IMR-90 (cell line): ENCODE data around the gene PRKAG2. TPM values are rescaled to one million over a fixed set of nuclear protein-coding genes. Genes with fewer than 3 reads are reported as not detected.

Experiments
- ATAC-seq: fragments of 200-7000 bp; cut with Tn5 transposase; 2 replicates; pipeline ENCODE4 v1.9.1; 2020; ENCODE audit warnings: low read depth, mild to moderate bottlenecking, moderate library complexity
- BruUV-seq: library from RNA; stranded (reverse); fragments of 400-500 nt; replicated peaks from 2 replicates; lab custom pipeline; 2021; lab: Mats Ljungman, UMichigan
- CTCF ChIA-PET: fragments of 300-600 bp; formaldehyde crosslinking; extraction: SDS; loops from one replicate; lab custom pipeline; 2021; ENCODE audit warnings: antibody characterized with exemption; lab: Yijun Ruan, JAX
- POLR2A ChIA-PET: fragments of 300-600 bp; sonication (Branson Sonifier 250); formaldehyde crosslinking; loops from one replicate; lab custom pipeline; 2022; ENCODE audit warnings: antibody characterized with exemption; ENCODE audit not compliant: unreplicated experiment; lab: Charles Lee
- DNase-seq: peaks from one replicate; pipeline ENCODE4 v3.0.0; 2013
- H2AFZ ChIP-seq: replicated peaks from 2 replicates; pipeline ENCODE3; 2013; ENCODE audit warnings: low read length, mild to moderate bottlenecking; ENCODE audit not compliant: poor library complexity
- H2AK5ac ChIP-seq: 2 replicates; pipeline ENCODE4 v1.6.1; 2013; ENCODE audit warnings: low read depth, low read length, inconsistent platforms
- H2AK9ac ChIP-seq: replicated peaks from 2 replicates; pipeline ENCODE3; 2013; ENCODE audit warnings: mild to moderate bottlenecking, low read depth, low read length, moderate library complexity; ENCODE audit not compliant: poor library complexity
- H2BK120ac ChIP-seq: 2 replicates; pipeline ENCODE4 v1.6.1; 2013; ENCODE audit warnings: low read depth, low read length, inconsistent platforms
- H2BK15ac ChIP-seq: 3 replicates; pipeline ENCODE4 v1.6.1; 2013; ENCODE audit warnings: low read depth, low read length, inconsistent platforms
- H2BK20ac ChIP-seq: 2 replicates; pipeline ENCODE4 v1.6.1; 2013; ENCODE audit warnings: low read depth, mild to moderate bottlenecking, inconsistent platforms, low read length, moderate library complexity
- H2BK5ac ChIP-seq: 2 replicates; pipeline ENCODE4 v1.6.1; 2013; ENCODE audit warnings: mild to moderate bottlenecking, low read depth, low read length, inconsistent platforms; ENCODE audit not compliant: poor library complexity, severe bottlenecking
- H3K14ac ChIP-seq: replicated peaks from 2 replicates; pipeline ENCODE4 v1.6.1; 2013; ENCODE audit warnings: low read depth, low read length, inconsistent platforms
- H3K18ac ChIP-seq: 2 replicates; pipeline ENCODE4 v1.6.1; 2013; ENCODE audit warnings: low read depth, low read length, control low read depth
- H3K23ac ChIP-seq: 2 replicates; pipeline ENCODE4 v1.6.1; 2013; ENCODE audit warnings: low read depth, low read length, inconsistent platforms
- H3K27ac ChIP-seq: 2 replicates; pipeline ENCODE4 v1.5.1; 2013; ENCODE audit warnings: mild to moderate bottlenecking, control low read depth, low read length; ENCODE audit not compliant: insufficient read depth
- H3K27me3 ChIP-seq: 2 replicates; pipeline ENCODE4 v1.6.1; 2013; ENCODE audit warnings: low read length; ENCODE audit not compliant: control insufficient read depth, insufficient read depth
- H3K36me3 ChIP-seq: 2 replicates; pipeline ENCODE4 v1.6.1; 2013; ENCODE audit warnings: low read length, mixed read lengths; ENCODE audit not compliant: control insufficient read depth, insufficient read depth
- H3K4ac ChIP-seq: 2 replicates; pipeline ENCODE4 v1.6.1; 2013; ENCODE audit warnings: low read depth, low read length, inconsistent platforms
- H3K4me1 ChIP-seq: 2 replicates; pipeline ENCODE4 v1.6.1; 2013; ENCODE audit warnings: low read length, mixed read lengths; ENCODE audit not compliant: control insufficient read depth, insufficient read depth
- H3K4me2 ChIP-seq: 2 replicates; pipeline ENCODE4 v1.6.1; 2013; ENCODE audit warnings: low read depth, mild to moderate bottlenecking, control low read depth, low read length, moderate library complexity
- H3K4me3 ChIP-seq: 2 replicates; pipeline ENCODE4 v1.5.1; 2013; ENCODE audit warnings: low read depth, mild to moderate bottlenecking, control low read depth, low read length, moderate library complexity; ENCODE audit not compliant: insufficient read depth
- H3K56ac ChIP-seq: 2 replicates; pipeline ENCODE4 v1.6.1; 2013; ENCODE audit warnings: low read length, inconsistent platforms; ENCODE audit not compliant: insufficient read depth; ENCODE audit errors: extremely low read depth
- H3K79me1 ChIP-seq, 2 experiments: 2 replicates each; pipeline ENCODE4 v1.6.1; 2013; ENCODE audit warnings: low read length in 2 of 2, inconsistent platforms in 1 of 2, low read depth in 1 of 2
- H3K9ac ChIP-seq: 2 replicates; pipeline ENCODE4 v1.6.1; 2013; ENCODE audit warnings: low read depth, low read length, control low read depth
- H3K9me1 ChIP-seq: 2 replicates; pipeline ENCODE4 v1.6.1; 2013; ENCODE audit warnings: low read length, inconsistent platforms; ENCODE audit not compliant: insufficient read depth
- H3K9me3 ChIP-seq: 2 replicates; pipeline ENCODE4 v1.6.1; 2013; ENCODE audit warnings: low read length; ENCODE audit not compliant: control insufficient read depth, insufficient read depth
- H4K20me1 ChIP-seq: 2 replicates; pipeline ENCODE4 v1.6.1; 2013; ENCODE audit warnings: low read length, inconsistent platforms; ENCODE audit not compliant: insufficient read depth
- H4K5ac ChIP-seq: 2 replicates; pipeline ENCODE4 v1.6.1; 2013; ENCODE audit warnings: mild to moderate bottlenecking, low read depth, low read length, control low read depth
- H4K8ac ChIP-seq, 2 experiments: 2 replicates each; pipeline ENCODE4 v1.6.1; 2013; ENCODE audit warnings: low read depth in 2 of 2, low read length in 2 of 2, control low read depth in 1 of 2, inconsistent platforms in 1 of 2
- H4K91ac ChIP-seq: 2 replicates; pipeline ENCODE4 v1.6.1; 2013; ENCODE audit warnings: low read depth, low read length, inconsistent platforms; ENCODE audit not compliant: insufficient read depth
- BHLHE40 ChIP-seq: fragments of 150-350 bp; IDR thresholded peaks from 2 replicates; pipeline ENCODE4 v1.6.1; 2016; ENCODE audit warnings: mild to moderate bottlenecking, low read depth, low read length
- CHD1 ChIP-seq: IDR thresholded peaks from 2 replicates; pipeline ENCODE4 v1.6.1; 2012; ENCODE audit warnings: low read depth, low read length, improper control_type of control experiment
- MXI1 ChIP-seq: IDR thresholded peaks from 2 replicates; pipeline ENCODE4 v1.6.1; 2012; ENCODE audit warnings: low read depth, mild to moderate bottlenecking, low read length, moderate library complexity, borderline replicate concordance
- POLR2A ChIP-seq: IDR thresholded peaks from 2 replicates; pipeline ENCODE4 v1.6.1; 2012; ENCODE audit warnings: mild to moderate bottlenecking, low read depth, low read length
- SMC3 ChIP-seq: fragments of 150-350 bp; IDR thresholded peaks from 2 replicates; pipeline ENCODE4 v1.6.1; 2016; ENCODE audit warnings: low read depth, mild to moderate bottlenecking, antibody characterized with exemption, low read length, moderate library complexity
- WGBS, 2 experiments: methylation state at CpG; one replicate each; pipeline versions ENCODE4 v1.1.5 to v1.1.7; 2013; ENCODE audit warnings: missing lambda C conversion rate in 2 of 2; ENCODE audit not compliant: insufficient read length in 1 of 2; ENCODE audit errors: extremely low coverage in 2 of 2; 5-methylcytosine and 5-hydroxymethylcytosine counted together
- dilution Hi-C: fragments of 300-500 bp; cut with HindIII; formaldehyde crosslinking; loops from one replicate; pipeline ENCODE4 v1.14.3; 2018; ENCODE audit warnings: low sequenced_read_pairs; ENCODE audit not compliant: unreplicated experiment
- in situ Hi-C: fragments of 300-500 bp; cut with MboI; formaldehyde crosslinking; loops from 3 replicates; pipeline ENCODE4 v1.14.3; 2019; ENCODE audit warnings: low sequenced_read_pairs, inconsistent platforms, mixed read lengths
- intact Hi-C: fragments of 100-400 bp; cut with micrococcal nuclease; formaldehyde crosslinking; loops from 2 replicates; pipeline ENCODE4 v1.10.0; 2022
- polyA plus RNA-seq, 3 experiments: library from polyadenylated mRNA; depleted of rRNA; stranded (reverse); fragments of >200 nt; gene quantifications; 2 replicates each; pipeline ENCODE4 v1.2.3, GENCODE V29; 2012; ENCODE audit warnings: low replicate concordance in 1 of 3
- total RNA-seq: library from RNA; depleted of rRNA; stranded (reverse); fragments of >200 nt; gene quantifications from 2 replicates; pipeline ENCODE4 v1.2.3, GENCODE V29; 2012

Gene PRKAG2
- total and polyA plus RNA-seq, 2 of the 4 experiments (the other 2 are of a cell fraction) = 15.4 to 21.6 TPM

- Histone ChIP-seq H2BK15ac (no peak overlapping the region), H3K9me1 (no peaks in the 10 kb centered on the region), H2AFZ (no peak overlapping the region), H3K18ac (no peak overlapping the region), H4K91ac (no peak overlapping the region), H2BK20ac (no peak overlapping the region), H3K79me1 (no peaks in the 10 kb centered on the region), H3K27me3 (peaks cover 31% of the 10 kb centered on the region), H3K4me3 (no peak overlapping the region), H2AK5ac (no peak overlapping the region), H3K9me3 (no peaks in the 10 kb centered on the region), H3K4ac (no peak overlapping the region), H2BK120ac (no peak overlapping the region), H3K36me3 (no peaks in the 10 kb centered on the region), H3K4me2 (no peak overlapping the region), H3K14ac (no peak overlapping the region), H2BK5ac (no peak overlapping the region), H4K8ac (no peak overlapping the region), H4K20me1 (no peaks in the 10 kb centered on the region), H3K4me1 (no peaks in the 10 kb centered on the region), H2AK9ac (no peak overlapping the region), H3K23ac (no peak overlapping the region), H3K56ac (no peak overlapping the region), H3K9ac (no peak overlapping the region), H4K5ac (no peak overlapping the region), H3K27ac (no peak overlapping the region)
- TF ChIP-seq BHLHE40 = no peak
- TF ChIP-seq POLR2A = no peak
- no peak for TF ChIP-seq MXI1
- TF ChIP-seq CHD1 = no peak
- no peak for TF ChIP-seq SMC3
- ATAC-seq (no peak), DNase-seq (no peak)
- WGBS, 2 experiments = 77% methylated on average over 3 of the region's 9 CpGs; no CpG with 5 or more reads in 1 of the 2 experiments
- ChIA-PET CTCF (interaction anchor here (1.1 kb wide), 1 partner anchor 18 kb away, joined by 3 read pairs; no protein-coding TSS in a partner anchor), POLR2A (no interaction called here)
- BruUV-seq = no TSS peak
- intact Hi-C loops = no loop called here
- dilution Hi-C loops = no loop called here
- in situ Hi-C loops = no loop called here
Measured at GRCh38 chr7:151905353-151905752, 28.4 kb upstream of the PRKAG2 start.
